SJSA1 (cell line): ENCODE measurements around the gene TRIP13. TPM values are rescaled to one million over a fixed set of nuclear protein-coding genes. Genes with fewer than 3 reads are reported as not detected.
"Not testable (repeated sequence)": the region's sequence is repeated elsewhere in the genome, so short reads cannot be mapped to it uniquely, and the experiment has no call there.

Experiments
- DNase-seq, 2 experiments: peaks; one replicate each; pipeline ENCODE4 v3.0.0-alpha.2; 2015 to 2020; ENCODE audit warnings: low spot score in 2 of 2, low read depth in 1 of 2
- H3K27ac ChIP-seq: fragments of 250-450 bp; sonication (Bioruptor Pico); 2 replicates; pipeline ENCODE4 v1.5.1; 2020; ENCODE audit warnings: mild to moderate bottlenecking, moderate library complexity
- H3K27me3 ChIP-seq: fragments of 250-450 bp; sonication (Bioruptor Pico); replicated peaks from 2 replicates; pipeline ENCODE4 v1.5.1; 2020; ENCODE audit warnings: mild to moderate bottlenecking, moderate library complexity
- H3K36me3 ChIP-seq: fragments of 250-450 bp; sonication (Bioruptor Pico); 2 replicates; pipeline ENCODE4 v1.5.1; 2020; ENCODE audit warnings: mild to moderate bottlenecking
- H3K4me1 ChIP-seq: fragments of 250-450 bp; sonication (Bioruptor Pico); replicated peaks from 2 replicates; pipeline ENCODE4 v1.6.1; 2021; ENCODE audit warnings: mild to moderate bottlenecking
- H3K4me3 ChIP-seq: fragments of 250-450 bp; sonication (Bioruptor Pico); 2 replicates; pipeline ENCODE4 v1.5.1; 2020; ENCODE audit warnings: mild to moderate bottlenecking
- H3K9me3 ChIP-seq: fragments of 250-450 bp; sonication (Bioruptor Pico); replicated peaks from 2 replicates; pipeline ENCODE4 v1.5.1; 2020; ENCODE audit warnings: mild to moderate bottlenecking
- total RNA-seq: library from RNA; depleted of rRNA; stranded (reverse); fragments of >200 nt; shearing (Covaris generic); gene quantifications from 2 replicates; pipeline ENCODE4 v1.2.3, GENCODE V29; 2014

The TRIP13 gene
- total RNA-seq, 1 experiment from 2014 or later: 108 TPM

DNA sequence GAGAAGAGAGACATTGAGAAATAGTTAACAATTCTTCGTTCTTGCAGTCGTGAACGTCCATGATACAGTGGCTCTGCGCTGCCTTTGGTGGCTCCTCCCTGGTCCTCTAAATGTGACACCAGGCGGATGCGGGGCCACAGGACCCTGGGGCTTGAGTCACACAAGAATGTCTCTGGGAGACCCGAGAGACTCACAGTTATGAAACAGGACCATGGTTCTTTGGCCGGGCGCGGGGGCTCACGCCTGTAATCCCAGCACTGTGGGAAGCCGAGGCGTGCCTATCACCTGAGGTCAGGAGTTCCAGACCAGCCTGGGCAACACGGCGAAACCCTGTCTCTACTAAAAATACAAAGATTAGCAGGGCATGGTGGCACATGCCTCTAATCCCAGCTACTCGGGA, 41.1 kb upstream of the TRIP13 start:
- H3K27me3 ChIP-seq: peaks cover 37% of the 10 kb centered on the region
- H3K4me1 ChIP-seq: no peaks in the 10 kb centered on the region
- no peak overlapping the region for H3K4me3 ChIP-seq
- H3K36me3 ChIP-seq: no peaks in the 10 kb centered on the region
- H3K9me3 ChIP-seq: no peaks in the 10 kb centered on the region
- H3K27ac ChIP-seq: no peak overlapping the region
- DNase-seq: peak in 1 of 2 experiments; percentile 43

- Histone ChIP-seq H3K36me3 (no peaks in the 10 kb centered on the region), H3K4me3 (no peak overlapping the region)
These were observed 40.7 kb upstream of the TRIP13 start for GRCh38 chr5:852018-852417.

GRCh38 chr5:852431-853401, 40.0 kb upstream of the TRIP13 start:
- no peaks in the 10 kb centered on the region for H3K36me3 ChIP-seq
- peaks cover 37% of the 10 kb centered on the region for H3K27me3 ChIP-seq
- H3K27ac ChIP-seq: no peak overlapping the region
- H3K4me1 ChIP-seq: no peaks in the 10 kb centered on the region
- peak in 1 of 2 experiments; percentile 44 for DNase-seq
- H3K4me3 ChIP-seq: no peak overlapping the region
- H3K9me3 ChIP-seq: no peaks in the 10 kb centered on the region

More at GRCh38 chr5:852018-852417, 40.7 kb upstream of the TRIP13 start:
- peak in 1 of 2 experiments; percentile 18 for DNase-seq
- Histone ChIP-seq H3K27me3 (peaks cover 37% of the 10 kb centered on the region), H3K4me1 (no peaks in the 10 kb centered on the region), H3K27ac (no peak overlapping the region), H3K9me3 (no peaks in the 10 kb centered on the region)

DNA sequence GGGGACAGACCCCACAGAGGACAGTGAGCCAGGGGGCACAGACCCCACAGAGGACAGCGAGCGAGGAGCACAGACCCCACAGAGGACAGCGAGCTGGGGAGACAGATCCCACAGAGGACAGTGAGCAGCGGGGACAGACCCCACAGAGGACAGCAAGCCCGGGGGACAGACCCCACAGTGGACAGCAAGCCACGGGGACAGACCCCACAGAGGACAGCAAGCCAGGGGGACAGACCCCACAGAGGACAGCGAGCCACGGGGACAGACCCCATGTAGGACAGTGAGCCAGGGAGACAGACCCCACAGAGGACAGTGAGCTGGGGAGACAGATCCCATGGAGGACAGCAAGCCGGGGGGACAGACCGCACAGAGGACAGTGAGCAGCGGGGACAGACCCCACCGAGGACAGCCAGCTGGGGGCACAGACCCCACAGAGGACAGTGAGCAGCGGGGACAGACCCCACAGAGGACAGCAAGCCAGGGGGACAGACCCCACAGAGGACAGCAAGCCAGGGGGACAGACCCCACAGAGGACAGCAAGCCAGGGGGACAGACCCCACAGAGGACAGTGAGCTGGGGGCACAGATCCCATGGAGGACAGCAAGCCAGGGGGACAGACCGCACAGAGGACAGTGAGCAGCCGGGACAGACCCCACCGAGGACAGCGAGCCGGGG, 39.1 kb upstream of the TRIP13 start:
- not testable (repeated sequence) for H3K27ac ChIP-seq, H3K36me3 ChIP-seq, H3K4me3 ChIP-seq, H3K9me3 ChIP-seq, H3K4me1 ChIP-seq
- DNase-seq: peak in 1 of 2 experiments; percentile 41
- peaks cover 37% of the 10 kb centered on the region for H3K27me3 ChIP-seq

DNA sequence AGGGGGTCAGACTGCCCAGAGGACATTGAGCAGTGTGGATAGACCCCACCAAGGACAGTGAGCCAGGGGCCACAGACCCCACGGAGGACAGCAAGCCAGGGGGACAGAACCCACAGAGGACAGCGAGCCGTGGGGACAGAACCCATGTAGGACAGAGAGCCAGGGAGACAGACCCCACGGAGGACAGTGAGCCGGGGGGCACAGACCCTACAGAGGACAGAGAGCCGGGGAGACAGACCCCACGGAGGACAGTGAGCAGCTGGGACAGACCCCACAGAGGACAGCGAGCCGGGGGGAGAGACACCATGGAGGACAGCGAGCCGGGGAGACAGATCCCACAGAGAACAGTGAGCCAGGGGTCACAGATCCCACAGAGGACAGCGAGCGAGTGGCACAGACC, 38.5 kb upstream of the TRIP13 start:
- Histone ChIP-seq H3K4me1 (no peaks in the 10 kb centered on the region), H3K9me3 (no peaks in the 10 kb centered on the region), H3K4me3 (no peak overlapping the region), H3K27me3 (peaks cover 31% of the 10 kb centered on the region), H3K27ac (no peak overlapping the region), H3K36me3 (no peaks in the 10 kb centered on the region; the same call in 1 of the 2 replicates)
- DNase-seq: peak in 1 of 2 experiments; percentile 49

DNA sequence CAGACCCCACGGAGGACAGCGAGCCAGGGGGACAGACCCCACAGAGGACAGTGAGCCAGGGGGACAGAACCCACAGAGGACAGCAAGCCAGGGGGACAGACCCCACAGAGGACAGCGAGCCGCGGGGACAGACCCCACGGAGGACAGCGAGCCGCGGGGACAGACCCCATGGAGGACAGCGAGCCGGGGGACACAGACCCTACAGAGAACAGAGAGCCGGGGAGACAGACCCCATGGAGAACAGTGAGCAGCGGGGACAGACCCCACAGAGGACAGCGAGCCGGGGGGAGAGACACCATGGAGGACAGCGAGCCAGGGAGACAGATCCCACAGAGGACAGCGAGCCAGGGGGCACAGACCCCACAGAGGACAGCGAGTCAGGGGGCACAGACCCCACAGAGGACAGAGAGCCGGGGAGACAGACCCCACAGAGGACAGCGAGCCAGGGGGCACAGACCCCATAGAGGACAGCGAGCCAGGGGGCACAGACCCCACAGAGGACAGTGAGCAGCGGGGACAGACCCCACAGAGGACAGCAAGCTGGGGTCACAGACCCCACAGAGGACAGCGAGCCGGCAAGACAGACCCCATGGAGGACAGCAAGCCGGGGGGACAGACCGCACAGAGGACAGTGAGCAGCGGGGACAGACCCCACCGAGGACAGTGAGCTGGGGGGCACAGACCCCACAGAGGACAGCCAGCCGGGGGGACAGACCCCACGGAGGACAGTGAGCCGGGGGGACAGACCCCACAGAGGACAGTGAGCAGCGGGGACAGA, 37.5 kb upstream of the TRIP13 start:
- H3K27ac ChIP-seq: no peak overlapping the region
- H3K4me1 ChIP-seq: no peaks in the 10 kb centered on the region
- no peak for DNase-seq
- H3K9me3 ChIP-seq: no peaks in the 10 kb centered on the region
- H3K27me3 ChIP-seq: peaks cover 23% of the 10 kb centered on the region
- H3K4me3 ChIP-seq: no peak overlapping the region
- H3K36me3 ChIP-seq: peaks cover 5% of the 10 kb centered on the region; the same call in 1 of the 2 replicates

GRCh38 chr5:855771-856530, 36.7 kb upstream of the TRIP13 start:
- DNase-seq: no peak
- Histone ChIP-seq H3K27ac (no peak overlapping the region), H3K9me3 (no peaks in the 10 kb centered on the region), H3K4me3 (no peak overlapping the region), H3K36me3 (peaks cover 5% of the 10 kb centered on the region; the same call in 1 of the 2 replicates), H3K27me3 (peaks cover 15% of the 10 kb centered on the region), H3K4me1 (no peaks in the 10 kb centered on the region)

DNA sequence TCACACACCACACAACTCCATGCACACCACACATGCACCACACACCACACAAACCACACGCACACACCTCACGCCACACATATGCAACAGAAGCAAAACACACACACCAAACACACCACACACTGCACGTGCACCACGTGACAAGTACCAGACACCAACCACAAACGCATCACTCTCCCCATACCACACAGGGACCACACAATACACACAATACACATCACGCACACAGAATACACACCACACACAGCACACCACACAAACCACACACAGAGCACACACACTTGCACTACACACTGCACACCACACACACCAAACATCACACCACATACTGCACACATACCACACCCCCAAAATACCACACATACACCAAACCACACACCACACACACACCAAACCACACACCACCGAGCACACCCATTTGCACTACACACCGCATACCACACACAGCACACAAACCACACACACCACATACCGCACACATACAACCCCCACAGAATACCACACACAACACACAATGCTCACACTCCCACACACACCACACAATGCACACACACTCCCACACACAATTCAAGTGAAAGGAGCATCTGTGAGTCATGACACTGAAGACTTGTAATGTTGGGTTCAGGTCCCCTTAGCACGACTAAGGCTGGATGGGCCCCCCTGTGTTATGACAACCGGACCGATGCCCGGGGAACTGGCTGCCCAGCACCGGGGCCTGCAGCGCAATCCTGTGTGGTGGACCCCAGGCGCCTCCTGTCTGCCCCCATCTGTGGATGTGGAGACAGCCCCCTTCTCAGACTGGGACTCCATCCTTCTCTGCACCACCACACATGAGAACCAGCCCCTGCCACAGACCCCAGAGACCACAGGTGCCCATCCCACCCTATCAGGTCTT, 35.9 kb upstream of the TRIP13 start:
- Histone ChIP-seq H3K27ac (no peak overlapping the region), H3K27me3 (peaks cover 7% of the 10 kb centered on the region)
- DNase-seq: no peak

DNA sequence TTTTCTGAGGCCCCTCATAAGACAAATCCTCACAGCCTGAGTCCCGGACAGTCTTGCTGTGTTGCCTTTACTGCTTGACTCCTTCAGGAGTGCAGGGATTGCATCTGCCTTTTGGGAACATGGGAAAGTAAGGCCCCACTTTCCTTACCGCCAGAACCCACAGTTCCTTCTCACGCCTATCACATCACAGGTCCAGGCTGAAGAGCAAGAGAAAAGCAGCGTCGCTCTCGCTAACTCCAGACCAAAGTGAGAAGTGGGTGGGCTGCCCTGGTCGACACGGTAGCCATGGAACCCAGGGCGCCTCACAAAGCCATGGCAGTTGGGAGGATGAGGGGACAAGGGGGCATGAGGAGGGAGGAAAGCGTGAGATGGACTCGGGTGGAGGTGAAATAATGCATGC, 34.0 kb upstream of the TRIP13 start:
- no peaks in the 10 kb centered on the region for H3K4me1 ChIP-seq
- H3K36me3 ChIP-seq: peaks cover 31% of the 10 kb centered on the region
- no peaks in the 10 kb centered on the region for H3K27me3 ChIP-seq
- no peak for DNase-seq
- H3K9me3 ChIP-seq: no peaks in the 10 kb centered on the region
- H3K27ac ChIP-seq: no peak overlapping the region
- no peak overlapping the region for H3K4me3 ChIP-seq

More for the DNA sequence above, 35.9 kb upstream of the TRIP13 start:
- Histone ChIP-seq H3K4me3 (no peak overlapping the region), H3K9me3 (no peaks in the 10 kb centered on the region), H3K4me1 (no peaks in the 10 kb centered on the region), H3K36me3 (peaks cover 12% of the 10 kb centered on the region; the same call in 1 of the 2 replicates)

- no peak for DNase-seq
- H3K4me3 ChIP-seq: no peak overlapping the region
- no peaks in the 10 kb centered on the region for H3K4me1 ChIP-seq
- no peak overlapping the region for H3K27ac ChIP-seq
- H3K36me3 ChIP-seq: peaks cover 38% of the 10 kb centered on the region
- no peaks in the 10 kb centered on the region for H3K27me3 ChIP-seq
- no peaks in the 10 kb centered on the region for H3K9me3 ChIP-seq
These were observed 33.3 kb upstream of the TRIP13 start for GRCh38 chr5:859391-859790.

- Histone ChIP-seq H3K27me3 (no peaks in the 10 kb centered on the region), H3K4me3 (no peak overlapping the region), H3K9me3 (no peaks in the 10 kb centered on the region), H3K27ac (no peak overlapping the region), H3K4me1 (no peaks in the 10 kb centered on the region), H3K36me3 (peaks cover 42% of the 10 kb centered on the region)
- DNase-seq: no peak
These were observed 32.8 kb upstream of the TRIP13 start for GRCh38 chr5:859798-860296.

DNA sequence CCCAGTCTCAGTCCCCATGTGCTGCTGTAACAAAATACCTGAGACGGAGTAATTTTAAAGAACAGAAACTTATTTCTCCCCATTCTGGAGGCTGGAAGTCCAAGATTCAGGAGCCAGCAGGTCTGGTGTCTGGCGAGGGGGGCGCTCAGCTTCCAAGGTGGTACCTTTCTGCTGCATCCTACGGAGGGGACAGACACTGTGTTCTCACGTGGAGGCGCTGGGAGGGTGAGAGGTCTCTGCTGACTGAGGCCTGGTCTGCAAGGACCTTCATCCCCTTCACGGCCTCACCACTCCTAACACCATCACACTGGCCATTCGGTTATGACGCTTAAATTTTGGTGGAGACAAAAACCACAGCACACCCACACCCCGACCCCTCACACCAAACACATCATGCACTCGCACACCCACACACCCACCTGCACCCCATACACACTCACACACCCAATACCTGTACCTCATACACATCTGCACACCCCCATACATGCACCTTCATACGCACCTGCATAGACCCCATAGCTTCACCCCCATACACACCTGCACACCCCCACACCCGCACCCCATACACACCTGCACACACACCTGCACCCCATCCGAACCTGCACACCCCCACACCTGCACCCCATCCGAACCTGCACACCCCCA, 32.1 kb upstream of the TRIP13 start:
- H3K9me3 ChIP-seq: no peaks in the 10 kb centered on the region

More for the DNA sequence above, 32.1 kb upstream of the TRIP13 start:
- H3K27me3 ChIP-seq: no peaks in the 10 kb centered on the region
- no peak overlapping the region for H3K27ac ChIP-seq
- no peak overlapping the region for H3K4me3 ChIP-seq
- DNase-seq: no peak
- H3K36me3 ChIP-seq: peaks cover 50% of the 10 kb centered on the region
- no peaks in the 10 kb centered on the region for H3K4me1 ChIP-seq
